HL-60 (cell line): ENCODE measurements around the gene TBC1D21.

Experiments used
- CTCF ChIP-seq: IDR thresholded peaks from one replicate; pipeline ENCODE4 v1.5.1; 2011; ENCODE audit warnings: low read length, control low read depth, inconsistent platforms; ENCODE audit not compliant: insufficient read depth
- GABPA ChIP-seq: IDR thresholded peaks from 2 replicates; pipeline ENCODE4 v1.6.1; 2012; ENCODE audit warnings: low read depth

GRCh38 chr15:73928241-73928579 is 54.8 kb downstream of the TBC1D21 start:
- TF ChIP-seq CTCF (no peak), GABPA (no peak)
